ENCODE data around the gene KLHL20.

DNA sequence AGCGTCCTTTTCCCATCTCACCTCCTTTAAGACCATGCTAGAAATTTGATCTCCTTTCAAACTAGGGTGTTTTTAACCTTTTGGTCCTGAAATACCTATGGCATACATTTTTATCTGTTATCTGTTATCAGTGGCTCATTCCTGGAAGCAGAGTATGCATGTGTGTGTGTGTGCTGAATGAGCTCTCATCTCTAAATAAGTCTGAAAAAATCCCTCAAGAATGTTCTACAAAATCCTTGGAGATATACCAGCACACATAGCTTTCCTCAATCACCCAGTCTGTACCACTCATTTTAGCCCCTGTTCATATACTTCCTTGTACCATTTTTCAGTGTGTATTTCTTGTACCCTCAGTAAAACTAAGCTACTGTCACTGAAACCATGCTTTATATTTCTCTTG, 103.7 kb downstream of the KLHL20 start:
- TF ChIP-seq CTCF (IDR thresholded peaks at IDR 0.05) (no peak), POLR2A (IDR thresholded peaks at IDR 0.05) (no peak)
